ENCODE results near the gene ARMC5. TPM values are rescaled to one million over a fixed set of nuclear protein-coding genes. Genes with fewer than 3 reads are reported as not detected.

Gene ARMC5
- total and polyA plus RNA-seq, 12 donors, result 2.9 to 37.9 (median 12.0) TPM

DNA sequence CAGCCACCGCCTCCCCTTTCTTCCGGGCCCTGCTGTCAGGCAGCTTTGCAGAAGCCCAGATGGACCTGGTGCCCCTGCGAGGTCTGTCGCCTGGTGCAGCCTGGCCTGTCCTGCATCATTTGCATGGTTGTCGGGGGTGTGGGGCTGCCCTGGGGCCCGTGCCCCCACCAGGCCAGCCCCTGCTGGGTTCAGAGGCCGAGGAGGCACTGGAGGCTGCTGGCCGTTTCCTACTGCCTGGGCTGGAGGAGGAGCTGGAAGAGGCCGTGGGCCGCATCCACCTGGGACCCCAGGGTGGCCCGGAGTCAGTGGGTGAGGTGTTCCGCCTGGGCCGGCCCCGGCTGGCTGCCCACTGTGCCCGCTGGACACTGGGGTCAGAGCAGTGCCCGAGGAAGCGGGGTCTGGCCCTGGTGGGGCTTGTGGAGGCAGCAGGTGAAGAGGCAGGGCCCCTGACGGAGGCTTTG lies 7.1 kb downstream of the ARMC5 start:
- Histone ChIP-seq H3K4me1 (replicated peaks in 1 of 2) (peaks cover 0 to 4% of the 10 kb centered on the region in 2 donors), H3K36me3 (replicated peaks in 1 of 2) (peaks cover 0 to 47% of the 10 kb centered on the region in 2 donors), H3K4me3 (no peak overlapping the region), H3K9me3 (replicated peaks in 1 of 3) (no peaks in the 10 kb centered on the region), H3K27ac (no peak overlapping the region), H3K27me3 (no peaks in the 10 kb centered on the region)
- intact Hi-C loops (cut with DNase I), result no loop called here
- TF ChIP-seq CTCF (IDR thresholded peaks at IDR 0.05) (no peak), POLR2A (IDR thresholded peaks at IDR 0.05) (no peak)
- DNase-seq, result no peak
- 91 to 100% (median 93%) methylated on average over 2 to 18 of the region's 18 CpGs for WGBS, 4 donors

- no peaks in the 10 kb centered on the region for H3K9me3 ChIP-seq (replicated peaks in 1 of 3)
- H3K4me3 ChIP-seq, result no peak overlapping the region
- no peak overlapping the region for H3K27ac ChIP-seq
- 81 to 89% (median 83%) methylated on average over 5 of the region's 5 CpGs for WGBS, 4 donors
- peaks cover 0 to 41% of the 10 kb centered on the region in 2 donors for H3K36me3 ChIP-seq (replicated peaks in 1 of 2)
- peaks cover 0 to 4% of the 10 kb centered on the region in 2 donors for H3K4me1 ChIP-seq (replicated peaks in 1 of 2)
- intact Hi-C loops (cut with DNase I), result no loop called here
- no peak for DNase-seq
- TF ChIP-seq CTCF (IDR thresholded peaks at IDR 0.05), result no peak
- TF ChIP-seq POLR2A (IDR thresholded peaks at IDR 0.05), result no peak
- H3K27me3 ChIP-seq, result no peaks in the 10 kb centered on the region
Observed at GRCh38 chr16:31467151-31467773, 8.0 kb downstream of the ARMC5 start.

GRCh38 chr16:31467858-31468257 lies 8.6 kb downstream of the ARMC5 start:
- Histone ChIP-seq H3K4me3 (no peak overlapping the region), H3K36me3 (replicated peaks in 1 of 2) (peaks cover 0 to 35% of the 10 kb centered on the region in 2 donors), H3K4me1 (replicated peaks in 1 of 2) (peaks cover 0 to 4% of the 10 kb centered on the region in 2 donors), H3K9me3 (replicated peaks in 1 of 3) (no peaks in the 10 kb centered on the region), H3K27me3 (no peaks in the 10 kb centered on the region), H3K27ac (no peak overlapping the region)
- intact Hi-C loops (cut with DNase I), result no loop called here
- DNase-seq, result no peak
- TF ChIP-seq POLR2A (IDR thresholded peaks at IDR 0.05) (no peak), CTCF (IDR thresholded peaks at IDR 0.05) (no peak)
- WGBS, 4 donors, result 79 to 97% (median 87%) methylated on average over 5 of the region's 5 CpGs

- TF ChIP-seq POLR2A (IDR thresholded peaks at IDR 0.05) (no peak), CTCF (IDR thresholded peaks at IDR 0.05) (no peak)
- intact Hi-C loops (cut with DNase I), result loop anchor here in 1 of 2 donors (10.0 kb wide), 1 partner anchor 234 kb away; no protein-coding TSS in a partner anchor
- Histone ChIP-seq H3K4me3 (no peak overlapping the region), H3K36me3 (replicated peaks in 1 of 2) (peaks cover 0 to 21% of the 10 kb centered on the region in 2 donors), H3K9me3 (replicated peaks in 1 of 3) (no peaks in the 10 kb centered on the region), H3K4me1 (replicated peaks in 1 of 2) (peaks cover 0 to 10% of the 10 kb centered on the region in 2 donors), H3K27me3 (no peaks in the 10 kb centered on the region), H3K27ac (peak overlapping the region in 1 of 5 donors; percentile 95)
- DNase-seq, result no peak
- WGBS, 4 donors, result 80 to 86% (median 82%) methylated on average over 3 of the region's 3 CpGs
Observed at GRCh38 chr16:31470615-31471014, 11.3 kb downstream of the ARMC5 start.

Measured in adrenal gland (tissue), 12 donors.